NT2/D1 (cell line): ENCODE measurements around the gene PPP1R1B.

Source experiments
- SUZ12 ChIP-seq: IDR thresholded peaks from 2 replicates; pipeline ENCODE4 v1.6.1; 2011; ENCODE audit not compliant: insufficient read length, insufficient read depth; ENCODE audit errors: extremely low read depth
- YY1 ChIP-seq: IDR thresholded peaks from 2 replicates; pipeline ENCODE4 v1.6.1; 2011; ENCODE audit not compliant: insufficient read length, insufficient read depth

DNA sequence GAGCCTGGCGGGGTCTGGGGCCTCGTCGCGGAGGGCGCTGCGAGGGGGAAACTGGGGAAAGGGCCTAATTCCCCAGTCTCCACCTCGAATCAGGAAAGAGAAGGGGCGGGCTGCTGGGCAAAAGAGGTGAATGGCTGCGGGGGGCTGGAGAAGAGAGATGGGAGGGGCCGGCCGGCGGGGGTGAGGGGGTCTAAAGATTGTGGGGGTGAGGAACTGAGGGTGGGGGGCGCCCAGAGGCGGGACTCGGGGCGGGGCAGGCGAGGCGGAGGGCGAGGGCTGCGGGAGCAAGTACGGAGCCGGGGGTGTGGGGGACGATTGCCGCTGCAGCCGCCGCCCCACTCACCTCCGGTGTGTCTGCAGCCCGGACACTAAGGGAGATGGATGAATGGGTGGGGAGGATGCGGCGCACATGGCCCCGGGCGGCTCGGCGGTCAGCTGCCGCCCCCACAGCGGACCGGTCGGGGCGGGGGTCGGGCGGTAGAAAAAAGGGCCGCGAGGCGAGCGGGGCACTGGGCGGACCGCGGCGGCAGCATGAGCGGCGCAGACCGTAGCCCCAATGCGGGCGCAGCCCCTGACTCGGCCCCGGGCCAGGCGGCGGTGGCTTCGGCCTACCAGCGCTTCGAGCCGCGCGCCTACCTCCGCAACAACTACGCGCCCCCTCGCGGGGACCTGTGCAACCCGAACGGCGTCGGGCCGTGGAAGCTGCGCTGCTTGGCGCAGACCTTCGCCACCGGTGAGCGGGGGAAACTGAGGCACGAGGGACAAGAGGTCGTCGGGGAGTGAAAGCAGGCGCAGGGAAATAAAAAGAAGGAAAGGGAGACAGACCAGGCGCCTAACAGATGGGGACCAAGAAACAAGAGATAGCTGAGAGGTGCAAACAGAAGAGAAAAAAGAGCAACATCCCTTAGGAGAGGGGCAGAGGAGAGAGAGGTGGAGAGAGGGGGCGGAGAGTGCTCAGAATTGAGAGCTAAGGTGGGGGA is 41.5 kb downstream of the PPP1R1B start, which contains the start of gene PNMT:
- TF ChIP-seq SUZ12 (no peak), YY1 (no peak)
